22Rv1 (cell line): Measurements from ENCODE around the gene HABP2.

ENCODE experiments used
- H3K27ac ChIP-seq: fragments of 450-650 bp; 2 replicates; pipeline ENCODE4 v1.5.1; 2017
- CTCF ChIP-seq: fragments of 450-650 bp; IDR thresholded peaks from 2 replicates; pipeline ENCODE4 v1.5.1; 2017; ENCODE audit warnings: mild to moderate bottlenecking
- ZFX ChIP-seq: fragments of 450-650 bp; IDR thresholded peaks from 2 replicates; pipeline ENCODE4 v1.6.1; 2017; ENCODE audit warnings: antibody characterized with exemption, borderline replicate concordance

HABP2 gene

GRCh38 chr10:113594652-113595051 is 41.8 kb downstream of the HABP2 start:
- TF ChIP-seq CTCF (no peak), ZFX (no peak)
- H3K27ac ChIP-seq = no peak overlapping the region

- TF ChIP-seq CTCF (no peak), ZFX (no peak)
- H3K27ac ChIP-seq = no peak overlapping the region
These were observed 47.7 kb downstream of the HABP2 start for GRCh38 chr10:113600569-113600968.

- no peak overlapping the region for H3K27ac ChIP-seq
- TF ChIP-seq ZFX (no peak), CTCF (no peak)
These were observed 50.4 kb downstream of the HABP2 start for GRCh38 chr10:113603057-113603777.

- TF ChIP-seq CTCF = no peak
- no peak overlapping the region for H3K27ac ChIP-seq
These were observed 51.7 kb downstream of the HABP2 start for GRCh38 chr10:113604572-113604971.

GRCh38 chr10:113605268-113605978 is 52.6 kb downstream of the HABP2 start:
- H3K27ac ChIP-seq = no peak overlapping the region
- TF ChIP-seq CTCF (no peak), ZFX (no peak)

- no peak for TF ChIP-seq CTCF
- H3K27ac ChIP-seq = no peak overlapping the region
These were observed 56.9 kb downstream of the HABP2 start for GRCh38 chr10:113609704-113610108.
